AG20443 (cell line): Measurements from ENCODE around the gene KDM2B.

Experiments
- DNase-seq: peaks from one replicate; pipeline ENCODE4 v3.0.0; 2012; ENCODE audit warnings: low spot score, mixed read lengths

Gene KDM2B

DNA sequence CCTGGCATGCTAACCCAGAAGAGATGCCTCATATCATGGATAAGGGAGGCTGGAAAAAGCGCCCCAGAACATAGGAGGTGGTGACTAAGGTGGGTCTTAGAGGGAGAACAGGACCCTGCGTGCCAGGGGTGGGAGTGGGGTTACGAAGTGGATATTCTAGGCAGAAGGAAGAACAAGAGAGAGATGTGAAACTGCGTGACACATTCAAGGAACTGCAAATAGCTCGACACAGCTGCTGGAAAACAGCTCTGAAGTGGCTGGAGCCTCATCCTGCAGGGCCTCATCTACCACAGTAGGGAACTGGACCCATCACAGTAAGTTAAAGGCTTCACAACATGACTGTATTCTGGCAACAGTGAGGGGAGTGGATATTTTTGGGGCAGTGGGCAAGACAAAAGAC is 119.8 kb downstream of the KDM2B start:
- no peak for DNase-seq

DNA sequence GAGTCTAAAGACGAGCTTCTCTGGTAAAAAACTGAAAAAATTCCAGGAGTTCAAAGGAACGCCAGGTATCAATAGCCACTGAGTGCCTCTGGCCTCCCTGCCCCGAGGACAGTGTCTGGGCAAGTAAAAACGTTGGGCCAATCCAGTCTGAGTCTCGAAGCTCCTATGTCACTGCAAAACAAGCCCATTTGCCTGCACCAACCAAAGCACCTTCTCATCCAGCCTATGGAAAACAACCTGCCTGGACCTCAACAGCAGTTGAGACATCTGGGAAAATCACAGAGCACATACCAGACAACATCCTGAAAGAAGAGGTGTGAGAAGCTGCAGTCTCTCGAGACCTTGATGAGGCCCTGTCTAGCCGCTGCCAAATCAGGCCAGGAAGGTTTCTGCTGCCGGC is 124.3 kb downstream of the KDM2B start:
- no peak for DNase-seq

- no peak for DNase-seq
Measured at GRCh38 chr12:121455766-121456420, 124.9 kb downstream of the KDM2B start.

GRCh38 chr12:121454921-121455320 is 125.9 kb downstream of the KDM2B start:
- DNase-seq = no peak

DNA sequence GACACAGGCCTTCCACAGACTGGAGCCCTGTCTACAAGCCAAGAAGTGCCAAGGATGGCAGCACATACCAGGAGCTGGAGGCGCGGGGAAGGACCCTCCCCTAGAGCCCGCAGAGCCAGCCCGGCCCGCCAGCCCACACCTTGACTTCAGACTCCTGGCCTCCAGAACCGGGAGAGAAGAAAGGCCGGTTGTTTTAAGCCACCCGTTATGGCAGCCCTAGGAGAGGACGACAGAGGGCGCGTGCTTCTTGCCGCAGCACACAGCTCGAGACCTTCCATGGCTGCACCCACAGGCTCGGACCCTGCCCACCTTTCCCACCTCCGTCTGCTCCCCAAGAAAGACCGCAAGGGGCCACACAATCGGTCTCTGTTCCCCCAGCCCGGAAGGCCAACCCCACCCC is 127.2 kb downstream of the KDM2B start:
- DNase-seq = no peak

DNA sequence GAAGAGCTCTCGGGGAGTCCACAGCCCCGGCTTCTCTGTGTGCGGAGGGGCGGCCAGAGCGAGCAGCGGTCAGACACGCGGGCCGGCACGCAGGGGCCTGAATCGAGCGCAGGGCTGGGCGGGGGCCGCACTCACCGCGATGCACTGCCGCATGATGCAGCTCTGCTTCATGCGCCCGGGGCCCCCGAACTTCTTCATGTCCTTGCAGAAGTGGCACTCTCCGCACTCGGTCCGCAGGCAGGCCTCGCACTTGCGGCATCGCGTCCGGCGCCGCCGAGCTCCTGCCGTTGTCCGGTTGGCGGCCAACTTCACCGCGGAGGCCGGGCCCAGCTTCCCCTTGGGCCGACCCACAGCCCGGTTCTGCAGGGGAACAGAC is 127.8 kb downstream of the KDM2B start:
- DNase-seq = no peak

GRCh38 chr12:121452340-121452984 is 128.4 kb downstream of the KDM2B start:
- peak; percentile 77 for DNase-seq

- DNase-seq = peak; percentile 50
Measured at GRCh38 chr12:121451961-121452339, 128.9 kb downstream of the KDM2B start.

- no peak for DNase-seq
Measured at GRCh38 chr12:121448771-121449315, 132.0 kb downstream of the KDM2B start.

DNA sequence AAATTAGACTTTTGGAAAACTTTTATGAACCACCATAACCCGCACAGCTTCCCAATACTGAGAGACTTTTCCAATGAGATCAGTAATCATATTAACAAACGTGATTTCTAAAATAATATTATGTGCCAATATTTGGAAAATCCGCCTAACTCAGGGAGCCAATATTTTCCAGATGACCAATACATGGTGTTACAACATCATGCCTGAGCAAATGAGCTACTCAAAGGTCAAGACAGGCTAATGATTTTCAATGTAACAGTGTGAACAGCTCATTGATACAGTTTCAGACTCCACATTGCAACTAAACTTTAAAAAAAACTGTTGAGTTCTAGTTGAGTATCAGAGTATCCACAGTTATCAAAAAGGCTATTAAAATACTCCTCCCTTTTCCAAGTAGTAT is 134.1 kb downstream of the KDM2B start:
- DNase-seq = no peak

- DNase-seq = no peak
Measured at GRCh38 chr12:121444842-121445202, 136.0 kb downstream of the KDM2B start.

GRCh38 chr12:121443911-121444841 is 136.6 kb downstream of the KDM2B start:
- DNase-seq = peak; percentile 44

GRCh38 chr12:121443193-121443870 is 137.5 kb downstream of the KDM2B start:
- DNase-seq = peak; percentile 97

GRCh38 chr12:121442028-121442948 is 138.5 kb downstream of the KDM2B start:
- DNase-seq = no peak

DNA sequence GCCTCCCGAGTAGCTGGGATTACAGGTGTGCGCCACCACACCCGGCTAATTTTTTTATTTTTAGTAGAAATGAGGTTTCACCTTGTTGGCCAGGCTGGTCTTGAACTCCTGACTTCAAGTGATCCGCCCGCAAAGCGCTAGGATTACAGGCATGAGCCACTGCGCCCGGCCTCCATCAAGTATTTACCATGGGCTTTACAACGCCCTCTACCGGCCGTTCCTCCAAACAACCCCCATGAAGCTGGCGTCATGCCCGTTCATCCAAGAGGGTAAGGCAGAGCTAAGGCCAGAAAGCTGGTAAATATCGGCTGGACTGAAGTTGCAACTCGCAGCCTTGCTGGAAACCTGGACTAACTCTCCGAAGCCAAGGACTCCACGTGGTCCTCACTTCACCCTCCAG is 139.3 kb downstream of the KDM2B start:
- DNase-seq = no peak

DNA sequence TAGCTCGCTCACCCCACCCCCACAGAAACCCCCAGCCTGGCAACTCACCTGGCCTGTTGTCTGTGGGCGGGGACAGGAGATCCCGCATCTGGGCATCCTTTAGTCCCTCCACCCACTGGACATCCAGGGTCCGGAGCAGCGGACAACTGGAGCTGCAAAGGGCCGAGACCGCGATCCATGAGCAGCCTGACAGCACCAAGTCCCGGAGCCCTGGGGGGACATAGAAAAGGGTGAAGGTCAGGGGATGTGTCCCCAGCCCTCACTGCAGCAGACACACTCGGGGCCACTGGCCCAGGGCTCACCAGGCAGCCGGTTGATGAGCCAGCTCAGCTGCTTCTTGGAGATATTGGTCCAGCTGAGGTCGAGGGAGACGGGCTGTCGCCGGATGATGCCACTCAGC is 140.1 kb downstream of the KDM2B start:
- no peak for DNase-seq

DNA sequence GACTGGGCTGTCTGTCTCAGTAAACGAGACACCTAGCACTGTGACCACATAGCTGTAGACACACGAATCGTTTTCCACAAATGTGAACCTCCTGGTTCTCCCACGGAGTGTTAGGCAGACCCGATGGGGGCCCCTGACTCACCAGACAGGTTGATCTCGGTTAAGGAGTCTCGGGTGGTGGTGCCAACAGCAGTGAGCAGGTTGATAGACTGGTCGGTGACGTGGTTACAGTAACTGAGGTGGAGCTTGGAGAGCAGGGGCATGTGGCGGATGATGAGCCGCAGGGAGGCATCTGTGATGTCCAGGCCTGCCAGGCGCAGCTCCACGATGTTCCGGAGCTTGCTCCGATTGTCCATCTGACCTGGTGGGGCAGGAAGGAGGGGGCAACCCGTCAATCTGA is 141.1 kb downstream of the KDM2B start:
- no peak for DNase-seq

- DNase-seq = no peak
Measured at GRCh38 chr12:121438905-121439304, 141.9 kb downstream of the KDM2B start.

DNA sequence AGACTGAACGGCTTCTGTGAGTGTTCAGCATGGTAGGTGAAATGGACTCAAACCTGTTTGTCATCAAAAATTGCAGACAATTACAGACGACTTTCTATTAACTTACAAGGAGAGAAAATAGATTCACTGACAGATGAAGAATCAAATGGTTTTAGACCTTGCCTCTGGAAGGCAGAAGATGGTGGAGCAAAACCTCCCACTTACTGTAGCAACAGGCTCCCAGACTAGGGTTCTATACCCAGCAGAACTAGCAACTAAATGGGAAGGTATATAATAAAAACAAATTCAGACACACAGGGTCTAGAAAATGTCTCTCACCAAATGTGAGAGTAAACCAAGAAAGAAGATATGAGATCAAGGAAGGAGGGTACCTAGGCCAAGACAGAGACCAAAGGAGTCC is 144.1 kb downstream of the KDM2B start:
- no peak for DNase-seq

DNA sequence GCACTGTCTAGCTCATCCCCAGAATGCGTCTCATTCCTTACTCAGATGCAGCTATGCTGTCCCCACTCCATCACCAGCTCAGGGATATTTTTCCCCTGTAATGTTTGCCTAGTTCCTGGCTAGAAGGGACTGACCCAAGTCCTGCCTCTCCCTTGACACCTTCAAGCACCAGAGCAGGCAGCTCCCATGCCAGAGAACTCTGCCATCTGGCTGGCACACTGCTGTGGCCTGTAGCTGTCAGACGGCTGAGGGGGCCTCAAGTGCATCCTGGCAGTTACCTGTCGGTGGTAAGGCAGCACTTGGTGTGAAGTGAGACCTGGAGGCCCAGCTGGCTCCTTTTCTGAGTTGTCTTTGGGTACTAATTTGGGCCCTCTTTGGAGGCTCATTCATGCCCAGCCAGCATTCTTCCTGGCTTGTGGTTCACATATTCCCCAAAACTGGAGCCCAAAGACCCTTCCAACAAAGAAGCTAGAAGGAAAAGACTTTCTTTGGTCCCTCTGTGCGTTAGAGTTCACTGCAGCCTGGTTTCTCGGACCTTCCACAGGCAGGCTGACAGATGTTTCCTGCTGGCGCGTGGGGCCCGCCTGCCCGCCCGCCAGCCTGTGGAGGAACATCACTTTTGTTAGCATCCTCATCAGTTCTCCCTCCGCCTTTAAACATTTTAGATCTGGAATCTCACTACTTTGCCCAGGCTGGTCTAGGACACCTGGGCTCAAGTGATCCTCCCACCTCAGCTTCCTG is 147.9 kb downstream of the KDM2B start:
- no peak for DNase-seq
